HG03520 (cell line): ENCODE measurements around the gene LYPD5.
"Not testable (repeated sequence)": the region's sequence is repeated elsewhere in the genome, so short reads cannot be mapped to it uniquely, and the experiment has no call there.

Source experiments
- ATAC-seq: cut with Tn5 transposase; IDR thresholded peaks from one replicate; pipeline ENCODE4 v1.9.1; 2021; ENCODE audit warnings: mild to moderate bottlenecking, moderate library complexity; ENCODE audit not compliant: unreplicated experiment

Gene LYPD5

DNA sequence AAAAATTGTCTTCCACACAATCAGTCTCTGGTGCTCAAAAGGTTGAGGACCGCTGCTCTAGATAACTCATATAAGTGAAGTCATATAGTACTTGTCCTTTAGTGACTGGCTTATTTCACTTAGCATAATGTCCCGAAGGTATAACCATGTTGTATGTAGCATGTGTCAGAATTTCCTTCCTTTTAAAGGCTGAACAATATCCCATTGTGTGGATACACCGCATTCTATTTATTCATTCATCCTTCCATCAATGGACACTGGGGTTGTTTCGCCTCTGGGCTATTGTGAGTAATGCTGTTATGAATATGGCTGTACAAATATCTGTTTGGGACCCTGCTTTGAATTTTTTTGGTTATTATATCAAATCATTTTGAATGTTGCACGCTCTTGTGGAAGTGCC is 4.6 kb upstream of the LYPD5 start:
- ATAC-seq: no peak

- ATAC-seq: not testable (repeated sequence)
Measured at GRCh38 chr19:43806401-43806800, 4.2 kb upstream of the LYPD5 start.

DNA sequence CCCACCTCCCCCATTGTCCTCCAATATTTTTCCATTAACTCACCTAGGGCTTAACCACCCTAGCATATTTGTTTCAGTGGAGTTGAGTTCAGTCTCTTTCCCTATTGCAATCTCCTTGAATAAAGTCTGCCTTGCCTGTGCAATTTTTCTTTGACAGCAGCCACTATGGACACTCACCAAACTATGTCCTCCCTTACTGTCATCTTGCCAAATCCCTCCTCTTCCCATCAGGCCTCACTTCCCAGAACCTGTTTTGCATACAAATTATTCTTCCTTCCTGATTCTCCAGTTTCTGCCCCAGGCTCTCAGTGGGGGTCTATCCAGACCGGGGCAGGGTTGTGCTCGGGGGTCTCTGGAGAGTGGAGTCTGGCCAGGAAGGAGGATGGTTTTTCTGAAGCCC is 2.2 kb upstream of the LYPD5 start:
- no peak for ATAC-seq

DNA sequence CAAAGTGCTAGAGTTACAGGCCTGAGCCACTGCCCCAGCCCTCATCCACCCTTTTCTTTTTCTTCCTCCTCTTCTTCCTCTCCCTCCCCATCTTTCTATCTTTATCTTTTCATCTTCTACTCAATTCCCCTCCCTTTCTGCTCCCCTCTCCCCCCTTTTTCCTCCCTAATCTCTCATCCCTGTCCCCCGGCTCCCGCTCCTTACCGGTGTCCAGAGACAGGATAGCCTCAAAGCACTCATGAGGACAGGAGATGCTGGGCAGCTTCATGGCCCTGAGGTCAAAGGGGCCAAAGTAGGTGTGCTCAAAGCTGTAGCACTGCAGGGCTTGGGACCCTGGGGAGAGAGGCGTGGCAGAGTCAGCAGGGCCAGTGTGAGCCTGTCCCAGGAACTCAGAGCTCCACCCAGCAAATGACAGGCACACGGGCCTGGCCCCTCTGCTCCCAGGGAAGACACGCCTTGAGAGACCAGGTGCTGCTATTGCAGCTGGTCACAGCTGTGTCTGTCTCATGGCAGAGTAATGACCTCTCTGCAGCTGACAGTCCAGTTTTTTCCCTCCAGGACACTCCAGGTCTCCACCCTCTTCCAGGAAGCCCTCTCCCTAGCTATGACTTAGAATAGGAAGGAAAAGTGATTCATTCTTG is 2.6 kb downstream of the LYPD5 start:
- ATAC-seq: no peak

DNA sequence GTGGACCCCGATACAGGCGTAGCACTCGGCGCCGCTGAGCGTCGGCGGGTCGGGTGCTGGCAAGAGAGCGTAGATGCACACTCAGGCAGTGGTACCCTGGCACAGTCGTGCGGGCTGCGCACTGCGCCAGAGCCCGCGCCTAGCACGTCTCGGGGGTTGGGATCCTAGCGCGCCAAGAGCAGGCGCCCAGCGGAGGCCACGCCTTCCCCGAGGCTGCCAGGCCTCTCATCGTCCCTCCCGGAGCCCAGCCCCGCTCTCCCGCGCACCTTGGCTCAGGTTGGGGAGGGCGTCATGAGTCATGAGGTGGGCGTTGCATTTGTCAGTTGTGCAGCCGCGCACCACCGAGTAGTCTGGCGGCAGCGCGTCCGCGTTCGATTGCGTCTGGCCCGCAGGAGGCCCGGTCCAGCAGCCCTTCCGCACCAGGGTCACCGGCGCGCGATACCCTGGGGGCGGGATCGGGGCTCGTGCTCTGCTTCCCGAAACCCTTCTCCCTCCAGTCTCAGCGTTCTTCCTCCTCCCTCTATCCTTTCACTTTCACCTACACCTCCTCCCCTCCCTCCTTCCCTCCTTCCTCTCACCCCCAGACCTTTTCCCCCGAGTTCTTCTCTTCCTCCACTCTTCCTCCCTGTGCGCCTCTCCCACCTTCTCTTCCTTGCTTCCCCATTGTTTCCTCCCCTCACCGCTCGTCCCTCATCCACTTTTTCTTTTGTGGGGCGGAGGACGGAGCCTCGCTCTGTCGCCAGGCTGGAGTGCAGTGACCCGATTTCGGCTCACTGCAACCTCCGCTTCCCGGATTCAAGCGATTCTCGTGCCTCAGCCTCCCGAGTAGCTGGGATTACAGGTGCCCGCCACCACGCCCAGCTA is 3.5 kb downstream of the LYPD5 start:
- no peak for ATAC-seq

- no peak for ATAC-seq
Measured at GRCh38 chr19:43798026-43798545, 4.2 kb downstream of the LYPD5 start.

GRCh38 chr19:43797556-43797955 is 4.7 kb downstream of the LYPD5 start:
- no peak for ATAC-seq

DNA sequence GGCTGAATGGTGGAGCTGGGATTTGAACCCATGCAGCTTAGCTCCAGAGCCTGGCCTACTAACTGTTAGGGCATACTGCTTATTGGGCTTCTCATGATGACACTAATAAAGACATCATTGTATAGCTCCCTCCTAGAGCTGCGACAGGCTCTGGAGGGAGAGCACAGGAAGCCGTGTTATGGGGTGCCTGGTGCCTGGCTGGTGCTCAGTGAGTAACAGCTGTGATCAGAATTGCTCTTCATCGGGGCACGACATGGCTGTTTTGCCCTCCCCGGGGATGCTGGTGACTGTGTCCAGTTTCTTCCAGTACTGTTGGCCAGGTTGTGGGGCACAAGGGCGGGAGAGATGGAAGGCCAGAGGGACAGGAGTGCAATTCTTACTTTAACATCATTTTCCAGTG is 5.1 kb downstream of the LYPD5 start:
- ATAC-seq: no peak

GRCh38 chr19:43790587-43790986 is 11.7 kb downstream of the LYPD5 start:
- ATAC-seq: no peak

DNA sequence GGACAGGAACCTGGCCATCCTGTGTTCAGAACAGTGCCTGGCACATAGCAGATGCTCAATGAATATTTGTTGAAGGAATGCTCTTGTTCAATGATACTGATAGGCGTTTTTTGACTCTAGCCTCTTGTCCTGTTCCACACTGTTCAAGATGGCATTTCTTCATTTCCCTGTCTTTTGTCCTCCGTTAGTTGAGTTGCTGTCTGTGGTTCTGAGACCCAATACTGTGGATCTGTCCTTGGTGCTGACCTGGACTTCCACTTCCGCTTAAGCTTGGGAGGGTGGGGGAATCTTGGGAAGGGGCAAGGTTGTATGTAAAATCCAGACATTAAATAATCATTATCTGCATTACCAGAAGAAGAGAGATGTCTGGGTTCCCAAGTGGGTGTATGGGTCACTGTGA is 13.2 kb downstream of the LYPD5 start:
- ATAC-seq: no peak

GRCh38 chr19:43786665-43787064 is 15.6 kb downstream of the LYPD5 start:
- no peak for ATAC-seq

DNA sequence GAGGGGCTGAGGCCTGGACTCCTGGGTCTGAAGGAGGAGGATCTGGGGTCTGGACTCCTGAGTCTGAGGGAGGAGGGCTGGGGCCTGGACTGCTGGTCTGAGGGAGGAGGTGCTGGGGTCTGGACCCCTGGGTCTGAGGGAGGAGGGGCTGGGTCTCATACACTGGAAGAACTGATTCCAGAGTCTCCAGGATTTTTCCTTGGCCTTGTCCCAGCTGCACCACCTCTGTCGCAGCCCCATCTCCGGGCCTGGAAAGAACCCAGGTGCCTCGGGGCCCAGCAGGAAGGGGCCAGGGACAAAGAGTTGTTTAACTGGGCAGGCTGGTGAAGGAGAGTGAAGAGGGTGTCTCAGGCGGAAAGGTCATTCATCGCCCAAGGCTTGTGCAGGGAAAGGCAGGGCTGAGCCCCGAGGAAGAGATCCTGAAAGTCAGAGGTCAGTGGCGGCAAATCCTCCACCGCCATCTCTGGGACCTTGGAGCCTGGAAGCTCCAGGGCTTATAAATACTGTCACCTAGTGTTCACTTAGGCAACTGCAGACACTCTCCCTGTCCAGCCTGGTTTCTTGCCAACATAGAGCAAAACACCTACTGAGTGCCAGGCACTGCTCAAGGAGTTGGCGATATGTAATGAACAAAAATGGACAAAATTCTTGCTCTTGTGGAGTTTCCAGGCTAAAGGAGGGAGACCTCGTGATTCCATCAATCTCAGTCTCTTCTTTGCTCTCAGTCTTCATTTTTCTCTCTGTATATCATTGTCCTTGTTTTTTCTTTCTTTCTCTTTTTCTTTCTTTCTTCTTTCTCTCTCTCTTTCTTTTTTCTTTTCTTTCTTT is 17.1 kb downstream of the LYPD5 start:
- no peak for ATAC-seq

DNA sequence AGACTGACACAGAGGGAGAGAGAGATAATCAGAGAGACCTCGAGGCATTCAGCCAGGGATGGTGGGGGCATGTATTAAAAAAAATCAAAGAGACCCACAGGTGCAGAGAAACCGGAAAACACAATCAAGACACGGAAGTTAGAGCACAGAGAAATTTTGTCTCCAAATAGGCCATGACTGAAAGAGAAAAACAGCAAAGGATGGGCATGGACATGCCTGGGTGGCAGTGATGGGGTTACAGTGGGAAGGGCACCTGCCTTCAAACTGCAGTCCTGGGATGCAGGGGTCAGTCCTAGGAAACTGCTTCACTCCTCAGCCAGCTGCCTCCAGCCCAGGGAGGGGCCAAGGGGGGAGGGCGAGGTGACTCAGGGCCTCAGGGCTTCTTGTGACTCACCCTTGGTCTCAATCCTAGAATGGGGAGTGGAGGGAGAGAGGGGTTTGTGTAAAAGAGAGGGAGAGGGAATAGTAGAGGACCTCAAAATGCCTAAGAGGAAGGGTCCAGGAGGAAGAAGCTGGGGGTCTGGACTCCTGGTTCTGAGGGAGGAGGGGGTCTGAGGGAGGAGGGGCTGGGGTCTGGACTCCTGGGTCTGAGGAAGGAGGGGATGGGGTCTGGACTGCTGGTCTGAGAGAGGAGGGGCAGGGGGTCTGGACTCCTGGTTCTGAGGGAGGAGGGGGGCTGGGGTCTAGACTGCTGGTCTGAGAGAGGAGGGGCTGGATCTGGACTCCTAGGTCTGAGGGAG is 17.8 kb downstream of the LYPD5 start:
- ATAC-seq: no peak

- ATAC-seq: no peak
Measured at GRCh38 chr19:43783636-43784035, 18.6 kb downstream of the LYPD5 start.

DNA sequence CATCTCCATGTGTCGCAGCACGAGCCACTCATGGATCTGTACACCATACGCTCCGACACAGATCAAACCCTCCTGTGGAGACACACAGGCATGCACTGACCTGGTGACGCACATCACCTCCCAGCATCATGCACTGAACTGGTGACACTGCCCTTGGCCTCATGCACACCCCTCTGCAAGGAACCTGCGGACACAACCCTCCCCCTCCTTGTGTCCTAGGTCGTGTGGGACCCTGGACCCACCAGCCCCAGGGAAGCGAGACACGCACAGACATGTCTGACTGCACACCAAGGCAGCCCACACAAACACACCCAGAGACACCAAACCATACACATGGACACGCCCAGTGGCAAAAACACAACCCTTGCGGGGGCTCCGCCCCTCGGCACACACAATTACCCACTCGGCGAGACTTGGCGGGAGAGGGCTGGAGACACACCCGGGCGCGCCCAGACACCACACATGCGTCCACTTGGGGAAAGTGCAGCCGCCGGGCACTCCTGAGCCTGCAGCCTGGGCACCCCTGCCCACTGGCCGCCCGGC is 19.5 kb downstream of the LYPD5 start:
- no peak for ATAC-seq

GRCh38 chr19:43782311-43782660 is 20.0 kb downstream of the LYPD5 start:
- ATAC-seq: no peak

- no peak for ATAC-seq
Measured at GRCh38 chr19:43781630-43782310, 20.5 kb downstream of the LYPD5 start.

GRCh38 chr19:43780706-43781525 is 21.3 kb downstream of the LYPD5 start, which contains the start of gene KCNN4:
TSS of gene KCNN4 (minus strand) at chr19:43780973. CDS start at chr19:43780861, 112 bp downstream.
- ATAC-seq: no peak

- ATAC-seq: no peak
Measured at GRCh38 chr19:43779820-43780219, 22.4 kb downstream of the LYPD5 start.
